ENCODE results near the gene FXYD1.
"Not testable (repeated sequence)": the region's sequence is repeated elsewhere in the genome, so short reads cannot be mapped to it uniquely, and the experiment has no call there.

FXYD1 gene

DNA sequence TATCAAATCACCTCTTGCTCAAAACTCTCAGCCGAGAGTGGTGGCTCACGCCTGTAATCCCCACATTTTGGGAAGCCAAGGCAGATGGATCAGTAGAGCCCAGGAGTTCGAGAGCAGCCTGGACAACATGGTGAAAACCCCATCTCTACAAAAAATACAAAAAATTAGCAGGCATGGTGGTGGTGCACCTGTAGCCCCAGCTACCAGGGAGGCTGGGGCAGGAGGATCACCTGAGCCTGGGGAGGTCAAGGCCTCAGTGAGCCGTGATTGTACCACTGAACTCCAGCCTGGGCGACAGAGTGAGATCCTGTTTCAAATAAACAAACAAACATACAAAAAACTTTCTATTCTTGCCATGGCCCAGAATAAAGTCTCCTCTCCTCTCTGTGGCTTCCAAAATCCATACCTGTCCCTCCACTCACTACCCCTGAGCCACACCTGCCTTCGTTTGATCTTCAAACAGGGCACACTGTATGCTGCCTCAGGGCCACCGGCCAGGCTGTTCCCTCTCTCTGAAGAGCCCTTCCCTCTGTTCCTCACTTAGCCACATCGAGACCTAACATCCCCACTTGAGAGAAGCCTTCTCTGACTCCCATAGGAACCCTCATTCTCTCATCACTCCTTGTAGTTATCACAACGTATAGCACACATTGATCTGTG is 10.1 kb upstream of the FXYD1 start:
- TF ChIP-seq CTCF (IDR thresholded peaks at IDR 0.05; ENCODE audit: poor library complexity, severe bottlenecking) = no peak
- no peaks in the 10 kb centered on the region for H3K27me3 ChIP-seq (ENCODE audit: insufficient read depth, poor library complexity, severe bottlenecking)
- no peak overlapping the region for H3K4me3 ChIP-seq (ENCODE audit: severe bottlenecking)
- peaks cover 4% of the 10 kb centered on the region; the same call in 1 of the 2 replicates for H3K36me3 ChIP-seq (ENCODE audit: low read depth)
- DNase-seq (ENCODE audit: low spot score) = no peak
- H3K9me3 ChIP-seq (ENCODE audit: severe bottlenecking) = no peaks in the 10 kb centered on the region
- no peak overlapping the region for H3K27ac ChIP-seq (ENCODE audit: poor library complexity, severe bottlenecking)
- peaks cover 21% of the 10 kb centered on the region for H3K4me1 ChIP-seq (ENCODE audit: insufficient read depth, poor library complexity, severe bottlenecking)
- no peak for ATAC-seq (ENCODE audit: low read depth)

DNA sequence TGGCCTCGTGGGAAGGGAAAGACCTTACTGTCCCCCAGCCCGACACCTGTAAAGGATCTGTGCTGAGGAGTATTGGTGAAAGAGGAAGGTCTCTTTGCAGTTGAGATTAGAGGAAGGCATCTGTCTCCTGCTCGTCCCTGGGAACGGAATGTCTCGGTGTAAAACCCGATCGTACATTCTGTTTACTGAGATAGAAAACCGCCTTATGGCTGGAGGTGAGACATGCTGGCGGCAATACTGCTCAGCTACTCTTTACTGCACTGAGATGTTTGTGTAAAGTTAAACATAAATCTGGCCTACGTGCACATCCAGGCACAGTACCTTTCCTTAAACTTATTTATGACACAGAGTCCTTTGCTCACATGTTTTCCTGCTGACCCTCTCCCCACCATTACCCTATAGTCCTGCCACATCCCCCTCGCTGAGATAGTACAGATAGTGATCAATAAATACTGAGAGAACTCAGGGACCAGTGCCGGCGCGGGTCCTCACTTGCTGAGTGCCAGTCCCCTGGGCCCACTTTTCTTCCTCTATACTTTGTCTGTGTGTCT is 8.8 kb upstream of the FXYD1 start:
- not testable (repeated sequence) for H3K27ac ChIP-seq (ENCODE audit: poor library complexity, severe bottlenecking); DNase-seq (ENCODE audit: low spot score); H3K4me3 ChIP-seq (ENCODE audit: severe bottlenecking); H3K36me3 ChIP-seq (ENCODE audit: low read depth); H3K4me1 ChIP-seq (ENCODE audit: insufficient read depth, poor library complexity, severe bottlenecking); H3K27me3 ChIP-seq (ENCODE audit: insufficient read depth, poor library complexity, severe bottlenecking); ATAC-seq (ENCODE audit: low read depth); H3K9me3 ChIP-seq (ENCODE audit: severe bottlenecking)

GRCh38 chr19:35130761-35131720 is 7.6 kb upstream of the FXYD1 start:
- H3K4me3 ChIP-seq (ENCODE audit: severe bottlenecking) = no peak overlapping the region
- TF ChIP-seq CTCF (IDR thresholded peaks at IDR 0.05; ENCODE audit: poor library complexity, severe bottlenecking) = no peak

GRCh38 chr19:35132254-35132653 is 6.4 kb upstream of the FXYD1 start:
- H3K4me3 ChIP-seq (ENCODE audit: severe bottlenecking) = no peak overlapping the region
- H3K27ac ChIP-seq (ENCODE audit: poor library complexity, severe bottlenecking) = no peak overlapping the region
- TF ChIP-seq CTCF (IDR thresholded peaks at IDR 0.05; ENCODE audit: poor library complexity, severe bottlenecking) = no peak
- H3K9me3 ChIP-seq (ENCODE audit: severe bottlenecking) = no peaks in the 10 kb centered on the region
- H3K36me3 ChIP-seq (ENCODE audit: low read depth) = no peaks in the 10 kb centered on the region
- no peak for DNase-seq (ENCODE audit: low spot score)
- H3K27me3 ChIP-seq (ENCODE audit: insufficient read depth, poor library complexity, severe bottlenecking) = no peaks in the 10 kb centered on the region
- no peaks in the 10 kb centered on the region for H3K4me1 ChIP-seq (ENCODE audit: insufficient read depth, poor library complexity, severe bottlenecking)
- no peak for ATAC-seq (ENCODE audit: low read depth)

More at GRCh38 chr19:35130761-35131720, 7.6 kb upstream of the FXYD1 start:
- no peaks in the 10 kb centered on the region for H3K36me3 ChIP-seq (ENCODE audit: low read depth)
- no peaks in the 10 kb centered on the region for H3K27me3 ChIP-seq (ENCODE audit: insufficient read depth, poor library complexity, severe bottlenecking)
- no peaks in the 10 kb centered on the region for H3K4me1 ChIP-seq (ENCODE audit: insufficient read depth, poor library complexity, severe bottlenecking)
- ATAC-seq (ENCODE audit: low read depth) = no peak
- no peak overlapping the region for H3K27ac ChIP-seq (ENCODE audit: poor library complexity, severe bottlenecking)
- H3K9me3 ChIP-seq (ENCODE audit: severe bottlenecking) = no peaks in the 10 kb centered on the region
- DNase-seq (ENCODE audit: low spot score) = no peak

GRCh38 chr19:35133826-35134225 is 4.8 kb upstream of the FXYD1 start:
- TF ChIP-seq CTCF (IDR thresholded peaks at IDR 0.05; ENCODE audit: poor library complexity, severe bottlenecking) = no peak
- H3K4me3 ChIP-seq (ENCODE audit: severe bottlenecking) = no peak overlapping the region
- DNase-seq (ENCODE audit: low spot score) = no peak
- H3K27ac ChIP-seq (ENCODE audit: poor library complexity, severe bottlenecking) = no peak overlapping the region
- H3K9me3 ChIP-seq (ENCODE audit: severe bottlenecking) = no peaks in the 10 kb centered on the region
- H3K27me3 ChIP-seq (ENCODE audit: insufficient read depth, poor library complexity, severe bottlenecking) = no peaks in the 10 kb centered on the region
- H3K4me1 ChIP-seq (ENCODE audit: insufficient read depth, poor library complexity, severe bottlenecking) = no peaks in the 10 kb centered on the region
- ATAC-seq (ENCODE audit: low read depth) = no peak
- no peaks in the 10 kb centered on the region for H3K36me3 ChIP-seq (ENCODE audit: low read depth)
